A673 (cell line): ENCODE data around the gene NKIRAS2. TPM values are rescaled to one million over a fixed set of nuclear protein-coding genes. Genes with fewer than 3 reads are reported as not detected.

Source experiments
- BruUV-seq: library from RNA; stranded (reverse); fragments of 400-500 nt; replicated peaks from 2 replicates; lab custom pipeline; 2021; lab: Mats Ljungman, UMichigan
- CTCF ChIA-PET: fragments of 300-600 bp; sonication (Branson Sonifier 250); formaldehyde crosslinking; loops from one replicate; lab custom pipeline; 2022; ENCODE audit warnings: antibody characterized with exemption; lab: Charles Lee
- POLR2A ChIA-PET: fragments of 300-600 bp; sonication (Branson Sonifier 250); formaldehyde crosslinking; loops from one replicate; lab custom pipeline; 2022; ENCODE audit warnings: antibody characterized with exemption; ENCODE audit not compliant: low non-redundant PET; lab: Charles Lee
- DNase-seq: peaks from one replicate; pipeline ENCODE4 v3.0.0-alpha.2; 2015; ENCODE audit warnings: low spot score
- H3K27ac ChIP-seq: fragments of 200-600 bp; sonication (generic); 2 replicates; pipeline ENCODE4 v1.5.1; 2016; ENCODE audit warnings: mixed run types, low read depth, mild to moderate bottlenecking, mixed read lengths, antibody characterized with exemption, low read length; ENCODE audit not compliant: poor library complexity, severe bottlenecking
- H3K27me3 ChIP-seq: fragments of 200-600 bp; sonication (generic); replicated peaks from 2 replicates; pipeline ENCODE4 v1.6.1; 2017; ENCODE audit warnings: mixed run types, low read depth, mild to moderate bottlenecking, mixed read lengths, antibody characterized with exemption, low read length; ENCODE audit not compliant: insufficient read depth, poor library complexity
- H3K36me3 ChIP-seq: fragments of 200-600 bp; sonication (generic); 2 replicates; pipeline ENCODE4 v1.6.1; 2016; ENCODE audit warnings: mixed run types, mild to moderate bottlenecking, mixed read lengths, antibody characterized with exemption, low read length; ENCODE audit not compliant: insufficient read depth, poor library complexity, severe bottlenecking
- H3K4me1 ChIP-seq: fragments of 200-600 bp; sonication (generic); 2 replicates; pipeline ENCODE4 v1.6.1; 2017; ENCODE audit warnings: mixed run types, mild to moderate bottlenecking, mixed read lengths, antibody characterized with exemption, low read length; ENCODE audit not compliant: insufficient read depth, poor library complexity, severe bottlenecking
- H3K4me3 ChIP-seq: fragments of 200-600 bp; sonication (generic); 2 replicates; pipeline ENCODE4 v1.5.1; 2016; ENCODE audit warnings: low read depth, mixed run types, mild to moderate bottlenecking, mixed read lengths, low read length; ENCODE audit not compliant: poor library complexity, severe bottlenecking
- H3K9me3 ChIP-seq: fragments of 200-600 bp; sonication (generic); 2 replicates; pipeline ENCODE4 v1.6.1; 2016; ENCODE audit warnings: mixed run types, low read depth, mild to moderate bottlenecking, mixed read lengths, antibody characterized with exemption, low read length; ENCODE audit not compliant: poor library complexity, severe bottlenecking
- CTCF ChIP-seq: fragments of 300-800, 200-600 bp; sonication (generic); conservative IDR thresholded peaks from 2 replicates; pipeline ENCODE4 v1.5.1; 2017; ENCODE audit warnings: low read depth, mild to moderate bottlenecking, antibody characterized with exemption, low read length, moderate library complexity, mixed read lengths
- EZH2 ChIP-seq: fragments of 200-600 bp; sonication (generic); IDR thresholded peaks from 2 replicates; pipeline ENCODE4 v1.6.1; 2017; ENCODE audit warnings: borderline replicate concordance, low read depth, mild to moderate bottlenecking, mixed read lengths, antibody characterized with exemption, low read length; ENCODE audit not compliant: poor library complexity, severe bottlenecking
- intact Hi-C: fragments of 100-400 bp; cut with micrococcal nuclease; formaldehyde crosslinking; loops from one replicate; pipeline ENCODE4 v1.10.0; 2022; ENCODE audit not compliant: unreplicated experiment
- total RNA-seq: library from RNA; stranded (reverse); gene quantifications from 2 replicates; pipeline ENCODE4 v1.2.3, GENCODE V29; 2021

NKIRAS2 gene
- total RNA-seq, 1 experiment from 2014 or later, result 28.7 TPM

- intact Hi-C loops, result no loop called here
- BruUV-seq, result no TSS peak
- Histone ChIP-seq H3K4me1 (no peaks in the 10 kb centered on the region), H3K9me3 (no peaks in the 10 kb centered on the region), H3K36me3 (peaks cover 47% of the 10 kb centered on the region), H3K27me3 (no peaks in the 10 kb centered on the region), H3K27ac (no peak overlapping the region), H3K4me3 (no peak overlapping the region)
- POLR2A ChIA-PET, result no interaction called here
- CTCF ChIA-PET, result no interaction called here
- DNase-seq, result no peak
- TF ChIP-seq EZH2 (no peak), CTCF (no peak)
These were observed 34.0 kb upstream of the NKIRAS2 start for GRCh38 chr17:41985919-41986318.

- intact Hi-C loops, result no loop called here
- no peak overlapping the region for H3K27ac ChIP-seq
- no TSS peak for BruUV-seq
- ChIA-PET CTCF (no interaction called here), POLR2A (no interaction called here)
- no peak for DNase-seq
- no peaks in the 10 kb centered on the region for H3K27me3 ChIP-seq
- peaks cover 44% of the 10 kb centered on the region for H3K36me3 ChIP-seq
- H3K4me3 ChIP-seq, result no peak overlapping the region
- H3K4me1 ChIP-seq, result no peaks in the 10 kb centered on the region
- no peak for TF ChIP-seq EZH2
- no peak for TF ChIP-seq CTCF
- H3K9me3 ChIP-seq, result no peaks in the 10 kb centered on the region
These were observed 33.3 kb upstream of the NKIRAS2 start for GRCh38 chr17:41986634-41987033.

- Histone ChIP-seq H3K27me3 (no peaks in the 10 kb centered on the region), H3K4me1 (no peaks in the 10 kb centered on the region), H3K27ac (no peak overlapping the region), H3K36me3 (peaks cover 45% of the 10 kb centered on the region), H3K9me3 (no peaks in the 10 kb centered on the region), H3K4me3 (no peak overlapping the region)
- BruUV-seq, result no TSS peak
- DNase-seq, result no peak
- POLR2A ChIA-PET, result no interaction called here
- intact Hi-C loops, result no loop called here
- CTCF ChIA-PET, result no interaction called here
- TF ChIP-seq CTCF, result no peak
- TF ChIP-seq EZH2, result no peak
These were observed 32.2 kb upstream of the NKIRAS2 start for GRCh38 chr17:41987642-41988041.
